ENCODE measurements around the gene PFKFB4.

GRCh38 chr3:48474619-48475018 is 82.0 kb downstream of the PFKFB4 start:
- no peak for TF ChIP-seq EZH2phosphoT487 (IDR thresholded peaks at IDR 0.05; ENCODE audit: borderline replicate concordance, low read depth)
- TF ChIP-seq FOXM1 (IDR thresholded peaks at IDR 0.05; ENCODE audit: low read depth), result no peak
